ENCODE results near the gene HEXIM1.
A peak's percentile ranks its signal among the peaks of the same experiment; 100 is the strongest.

HEXIM1 gene

GRCh38 chr17:45155029-45155428 lies 6.8 kb downstream of the HEXIM1 start:
- H3K9me3 ChIP-seq, result no peaks in the 10 kb centered on the region
- H3K4me3 ChIP-seq (ENCODE audit: low read depth, low read length), result no peak overlapping the region
- no peaks in the 10 kb centered on the region for H3K27me3 ChIP-seq
- DNase-seq, result no peak
- peaks cover 11% of the 10 kb centered on the region; the same call in 1 of the 2 replicates for H3K4me1 ChIP-seq
- TF ChIP-seq CTCF (IDR thresholded peaks at IDR 0.05; ENCODE audit: low read depth, low read length), result no peak
- H3K36me3 ChIP-seq, result no peaks in the 10 kb centered on the region

- Histone ChIP-seq H3K27me3 (no peaks in the 10 kb centered on the region), H3K9me3 (no peaks in the 10 kb centered on the region), H3K36me3 (no peaks in the 10 kb centered on the region), H3K4me3 (ENCODE audit: low read depth, low read length) (no peak overlapping the region), H3K4me1 (peaks cover 11% of the 10 kb centered on the region; the same call in 1 of the 2 replicates)
- no peak for TF ChIP-seq CTCF (IDR thresholded peaks at IDR 0.05; ENCODE audit: low read depth, low read length)
- no peak for DNase-seq
These were observed 7.2 kb downstream of the HEXIM1 start for GRCh38 chr17:45155483-45155882.

GRCh38 chr17:45156242-45156641 lies 8.0 kb downstream of the HEXIM1 start:
- Histone ChIP-seq H3K4me1 (peaks cover 10% of the 10 kb centered on the region; the same call in 1 of the 2 replicates), H3K4me3 (ENCODE audit: low read depth, low read length) (no peak overlapping the region), H3K27me3 (no peaks in the 10 kb centered on the region), H3K36me3 (peaks cover 4% of the 10 kb centered on the region), H3K9me3 (no peaks in the 10 kb centered on the region)
- DNase-seq, result no peak
- TF ChIP-seq CTCF (IDR thresholded peaks at IDR 0.05; ENCODE audit: low read depth, low read length), result no peak

- 0 out of 2 replicates have a peak, but pooled peaks have one; percentile 20 for TF ChIP-seq CTCF (IDR thresholded peaks at IDR 0.05; ENCODE audit: low read depth, low read length)
- H3K36me3 ChIP-seq, result peaks cover 4% of the 10 kb centered on the region
- DNase-seq, result peak; percentile 88
- peak overlapping the region; percentile 87 for H3K4me3 ChIP-seq (ENCODE audit: low read depth, low read length)
- peaks cover 11% of the 10 kb centered on the region; the same call in 1 of the 2 replicates for H3K4me1 ChIP-seq
- no peaks in the 10 kb centered on the region for H3K27me3 ChIP-seq
- no peaks in the 10 kb centered on the region for H3K9me3 ChIP-seq
These were observed 12.4 kb downstream of the HEXIM1 start for GRCh38 chr17:45160447-45161287.

- H3K27me3 ChIP-seq, result no peaks in the 10 kb centered on the region
- peak; percentile 96 for DNase-seq
- TF ChIP-seq CTCF (IDR thresholded peaks at IDR 0.05; ENCODE audit: low read depth, low read length), result no peak
- peak within 1 kb of the TSS; percentile 87 for H3K4me3 ChIP-seq (ENCODE audit: low read depth, low read length)
- peaks cover 11% of the 10 kb centered on the region; the same call in 1 of the 2 replicates for H3K4me1 ChIP-seq
- H3K9me3 ChIP-seq, result no peaks in the 10 kb centered on the region
- peaks cover 4% of the 10 kb centered on the region for H3K36me3 ChIP-seq
These were observed 13.2 kb downstream of the HEXIM1 start, which contains the start of gene HEXIM2 for GRCh38 chr17:45161288-45162024. TSS of gene HEXIM2 (plus strand) at chr17:45161875. CDS start at chr17:45162794, 919 bp downstream.

Measured in BE2C (cell line).